Activated B cell treated with CpG ODN at 0.5 μM for 24 hours (primary cell): ENCODE measurements around the gene CLDN11. TPM values are rescaled to one million over a fixed set of nuclear protein-coding genes. Genes with fewer than 3 reads are reported as not detected.

ENCODE experiments used
- ATAC-seq: fragments of 200-7000 bp; cut with Tn5 transposase; one replicate; pipeline ENCODE4 v1.10.0; 2021; ENCODE audit warnings: low read depth, mild to moderate bottlenecking, moderate library complexity
- CTCF ChIA-PET: fragments of 350-600 bp; sonication (Branson Sonifier 250); formaldehyde crosslinking; loops from one replicate; lab custom pipeline; 2021; ENCODE audit warnings: antibody characterized with exemption; lab: Charles Lee
- POLR2A ChIA-PET: fragments of 350-600 bp; sonication (Branson Sonifier 250); formaldehyde crosslinking; loops from one replicate; lab custom pipeline; 2021; ENCODE audit warnings: antibody characterized with exemption; lab: Charles Lee
- DNase-seq: peaks from one replicate; pipeline ENCODE4 v3.0.0; 2022
- H3K27ac Mint-ChIP-seq: one replicate; pipeline ENCODE4 v1.8.0; 2020; ENCODE audit warnings: mixed read lengths
- H3K27me3 Mint-ChIP-seq: one replicate; pipeline ENCODE4 v1.8.0; 2021; ENCODE audit warnings: mixed read lengths
- H3K36me3 Mint-ChIP-seq: one replicate; pipeline ENCODE4 v1.8.0; 2021; ENCODE audit warnings: low read depth, mixed read lengths
- H3K4me1 Mint-ChIP-seq: one replicate; pipeline ENCODE4 v1.8.0; 2021; ENCODE audit warnings: mixed read lengths
- H3K4me3 Mint-ChIP-seq: one replicate; pipeline ENCODE4 v1.8.0; 2020; ENCODE audit warnings: mild to moderate bottlenecking, mixed read lengths
- H3K9me3 Mint-ChIP-seq: one replicate; pipeline ENCODE4 v1.8.0; 2020; ENCODE audit warnings: mixed read lengths
- CTCF ChIP-seq: fragments of 200-600 bp; IDR thresholded peaks from one replicate; pipeline ENCODE4 v1.8.0; 2022; ENCODE audit warnings: antibody characterized with exemption, mild to moderate bottlenecking
- intact Hi-C: fragments of 100-400 bp; cut with micrococcal nuclease; formaldehyde crosslinking; loops from one replicate; pipeline ENCODE4 v1.15.1; 2024
- total RNA-seq: library from RNA; stranded (reverse); gene quantifications from 2 replicates; pipeline ENCODE4 v1.2.3, GENCODE V29; 2022

CLDN11 gene
- total RNA-seq, 1 donor from 2014 or later: 0.69 TPM

- no peak overlapping the region for H3K4me3 Mint-ChIP-seq
- no peaks in the 10 kb centered on the region for H3K9me3 Mint-ChIP-seq
- ChIA-PET POLR2A (no interaction called here), CTCF (no interaction called here)
- TF ChIP-seq CTCF: no peak
- intact Hi-C loops: no loop called here
- DNase-seq: no peak
- ATAC-seq: no peak
- H3K27me3 Mint-ChIP-seq: peaks cover 13% of the 10 kb centered on the region
- no peak overlapping the region for H3K27ac Mint-ChIP-seq
- H3K4me1 Mint-ChIP-seq: peaks cover 3% of the 10 kb centered on the region
- H3K36me3 Mint-ChIP-seq: no peaks in the 10 kb centered on the region
Measured at GRCh38 chr3:170424879-170425278, 6.2 kb downstream of the CLDN11 start.

GRCh38 chr3:170425491-170426239, 7.0 kb downstream of the CLDN11 start:
- no peak overlapping the region for H3K27ac Mint-ChIP-seq
- no peaks in the 10 kb centered on the region for H3K36me3 Mint-ChIP-seq
- H3K4me3 Mint-ChIP-seq: no peak overlapping the region
- no peak for TF ChIP-seq CTCF
- peaks cover 7% of the 10 kb centered on the region for H3K27me3 Mint-ChIP-seq
- H3K4me1 Mint-ChIP-seq: no peaks in the 10 kb centered on the region
- intact Hi-C loops: no loop called here
- ATAC-seq (no peak), DNase-seq (no peak)
- ChIA-PET POLR2A (no interaction called here), CTCF (no interaction called here)
- H3K9me3 Mint-ChIP-seq: no peaks in the 10 kb centered on the region

GRCh38 chr3:170426240-170426797, 7.7 kb downstream of the CLDN11 start:
- Mint-ChIP-seq H3K4me3 (no peak overlapping the region), H3K27ac (no peak overlapping the region)

DNA sequence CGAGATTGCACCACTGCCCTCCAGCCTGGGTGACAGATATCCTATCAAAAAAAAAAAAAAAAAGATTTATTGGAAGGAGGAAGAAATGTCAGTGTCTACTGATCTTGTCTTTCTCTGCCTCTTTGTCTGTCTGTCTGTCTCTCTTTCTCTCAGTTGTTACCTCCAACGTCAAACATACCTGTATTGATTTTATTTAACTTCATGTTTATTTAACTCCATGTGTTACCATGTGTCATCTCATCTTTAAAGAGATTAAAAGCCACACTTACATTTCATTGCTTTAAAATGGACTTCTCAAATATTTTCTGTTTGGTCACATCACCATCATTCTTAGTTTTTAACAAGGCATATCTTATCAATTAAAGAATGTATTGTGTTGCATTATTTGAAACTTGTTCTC, 9.4 kb downstream of the CLDN11 start:
- H3K4me3 Mint-ChIP-seq: no peak overlapping the region
- CTCF ChIA-PET: no interaction called here

More at GRCh38 chr3:170426240-170426797, 7.7 kb downstream of the CLDN11 start:
- H3K9me3 Mint-ChIP-seq: no peaks in the 10 kb centered on the region
- no peak for TF ChIP-seq CTCF
- ATAC-seq (no peak), DNase-seq (no peak)
- H3K27me3 Mint-ChIP-seq: peaks cover 5% of the 10 kb centered on the region
- no peaks in the 10 kb centered on the region for H3K36me3 Mint-ChIP-seq
- no peaks in the 10 kb centered on the region for H3K4me1 Mint-ChIP-seq
- intact Hi-C loops: no loop called here
- POLR2A ChIA-PET: no interaction called here
- CTCF ChIA-PET: no interaction called here

More for the DNA sequence above, 9.4 kb downstream of the CLDN11 start:
- no peak for ATAC-seq
- Mint-ChIP-seq H3K9me3 (no peaks in the 10 kb centered on the region), H3K27me3 (peaks cover 5% of the 10 kb centered on the region), H3K36me3 (no peaks in the 10 kb centered on the region), H3K4me1 (no peaks in the 10 kb centered on the region), H3K27ac (no peak overlapping the region)
- intact Hi-C loops: no loop called here
- POLR2A ChIA-PET: no interaction called here
- no peak for TF ChIP-seq CTCF
- no peak for DNase-seq
